IMR-90 (cell line): Measurements from ENCODE around the gene RAD18. TPM values are rescaled to one million over a fixed set of nuclear protein-coding genes. Genes with fewer than 3 reads are reported as not detected.

Experiments
- ATAC-seq: fragments of 200-7000 bp; cut with Tn5 transposase; 2 replicates; pipeline ENCODE4 v1.9.1; 2020; ENCODE audit warnings: low read depth, mild to moderate bottlenecking, moderate library complexity
- BruUV-seq: library from RNA; stranded (reverse); fragments of 400-500 nt; replicated peaks from 2 replicates; lab custom pipeline; 2021; lab: Mats Ljungman, UMichigan
- CTCF ChIA-PET: fragments of 300-600 bp; formaldehyde crosslinking; extraction: SDS; loops from one replicate; lab custom pipeline; 2021; ENCODE audit warnings: antibody characterized with exemption; lab: Yijun Ruan, JAX
- POLR2A ChIA-PET: fragments of 300-600 bp; sonication (Branson Sonifier 250); formaldehyde crosslinking; loops from one replicate; lab custom pipeline; 2022; ENCODE audit warnings: antibody characterized with exemption; ENCODE audit not compliant: unreplicated experiment; lab: Charles Lee
- DNase-seq: peaks from one replicate; pipeline ENCODE4 v3.0.0; 2013
- H2AFZ ChIP-seq: replicated peaks from 2 replicates; pipeline ENCODE3; 2013; ENCODE audit warnings: low read length, mild to moderate bottlenecking; ENCODE audit not compliant: poor library complexity
- H2AK5ac ChIP-seq: 2 replicates; pipeline ENCODE4 v1.6.1; 2013; ENCODE audit warnings: low read depth, low read length, inconsistent platforms
- H2AK9ac ChIP-seq: replicated peaks from 2 replicates; pipeline ENCODE3; 2013; ENCODE audit warnings: mild to moderate bottlenecking, low read depth, low read length, moderate library complexity; ENCODE audit not compliant: poor library complexity
- H2BK120ac ChIP-seq: 2 replicates; pipeline ENCODE4 v1.6.1; 2013; ENCODE audit warnings: low read depth, low read length, inconsistent platforms
- H2BK15ac ChIP-seq: 3 replicates; pipeline ENCODE4 v1.6.1; 2013; ENCODE audit warnings: low read depth, low read length, inconsistent platforms
- H2BK20ac ChIP-seq: 2 replicates; pipeline ENCODE4 v1.6.1; 2013; ENCODE audit warnings: low read depth, mild to moderate bottlenecking, inconsistent platforms, low read length, moderate library complexity
- H2BK5ac ChIP-seq: 2 replicates; pipeline ENCODE4 v1.6.1; 2013; ENCODE audit warnings: mild to moderate bottlenecking, low read depth, low read length, inconsistent platforms; ENCODE audit not compliant: poor library complexity, severe bottlenecking
- H3K14ac ChIP-seq: replicated peaks from 2 replicates; pipeline ENCODE4 v1.6.1; 2013; ENCODE audit warnings: low read depth, low read length, inconsistent platforms
- H3K18ac ChIP-seq: 2 replicates; pipeline ENCODE4 v1.6.1; 2013; ENCODE audit warnings: low read depth, low read length, control low read depth
- H3K23ac ChIP-seq: 2 replicates; pipeline ENCODE4 v1.6.1; 2013; ENCODE audit warnings: low read depth, low read length, inconsistent platforms
- H3K27ac ChIP-seq: 2 replicates; pipeline ENCODE4 v1.5.1; 2013; ENCODE audit warnings: mild to moderate bottlenecking, control low read depth, low read length; ENCODE audit not compliant: insufficient read depth
- H3K27me3 ChIP-seq: 2 replicates; pipeline ENCODE4 v1.6.1; 2013; ENCODE audit warnings: low read length; ENCODE audit not compliant: control insufficient read depth, insufficient read depth
- H3K36me3 ChIP-seq: 2 replicates; pipeline ENCODE4 v1.6.1; 2013; ENCODE audit warnings: low read length, mixed read lengths; ENCODE audit not compliant: control insufficient read depth, insufficient read depth
- H3K4ac ChIP-seq: 2 replicates; pipeline ENCODE4 v1.6.1; 2013; ENCODE audit warnings: low read depth, low read length, inconsistent platforms
- H3K4me1 ChIP-seq: 2 replicates; pipeline ENCODE4 v1.6.1; 2013; ENCODE audit warnings: low read length, mixed read lengths; ENCODE audit not compliant: control insufficient read depth, insufficient read depth
- H3K4me2 ChIP-seq: 2 replicates; pipeline ENCODE4 v1.6.1; 2013; ENCODE audit warnings: low read depth, mild to moderate bottlenecking, control low read depth, low read length, moderate library complexity
- H3K4me3 ChIP-seq: 2 replicates; pipeline ENCODE4 v1.5.1; 2013; ENCODE audit warnings: low read depth, mild to moderate bottlenecking, control low read depth, low read length, moderate library complexity; ENCODE audit not compliant: insufficient read depth
- H3K56ac ChIP-seq: 2 replicates; pipeline ENCODE4 v1.6.1; 2013; ENCODE audit warnings: low read length, inconsistent platforms; ENCODE audit not compliant: insufficient read depth; ENCODE audit errors: extremely low read depth
- H3K79me1 ChIP-seq, 2 experiments: 2 replicates each; pipeline ENCODE4 v1.6.1; 2013; ENCODE audit warnings: low read length in 2 of 2, inconsistent platforms in 1 of 2, low read depth in 1 of 2
- H3K9ac ChIP-seq: 2 replicates; pipeline ENCODE4 v1.6.1; 2013; ENCODE audit warnings: low read depth, low read length, control low read depth
- H3K9me1 ChIP-seq: 2 replicates; pipeline ENCODE4 v1.6.1; 2013; ENCODE audit warnings: low read length, inconsistent platforms; ENCODE audit not compliant: insufficient read depth
- H3K9me3 ChIP-seq: 2 replicates; pipeline ENCODE4 v1.6.1; 2013; ENCODE audit warnings: low read length; ENCODE audit not compliant: control insufficient read depth, insufficient read depth
- H4K20me1 ChIP-seq: 2 replicates; pipeline ENCODE4 v1.6.1; 2013; ENCODE audit warnings: low read length, inconsistent platforms; ENCODE audit not compliant: insufficient read depth
- H4K5ac ChIP-seq: 2 replicates; pipeline ENCODE4 v1.6.1; 2013; ENCODE audit warnings: mild to moderate bottlenecking, low read depth, low read length, control low read depth
- H4K8ac ChIP-seq, 2 experiments: 2 replicates each; pipeline ENCODE4 v1.6.1; 2013; ENCODE audit warnings: low read depth in 2 of 2, low read length in 2 of 2, control low read depth in 1 of 2, inconsistent platforms in 1 of 2
- H4K91ac ChIP-seq: 2 replicates; pipeline ENCODE4 v1.6.1; 2013; ENCODE audit warnings: low read depth, low read length, inconsistent platforms; ENCODE audit not compliant: insufficient read depth
- BHLHE40 ChIP-seq: fragments of 150-350 bp; IDR thresholded peaks from 2 replicates; pipeline ENCODE4 v1.6.1; 2016; ENCODE audit warnings: mild to moderate bottlenecking, low read depth, low read length
- CTCF ChIP-seq: conservative IDR thresholded peaks from 2 replicates; pipeline ENCODE4 v1.5.1; 2012; ENCODE audit warnings: mild to moderate bottlenecking, low read depth, low read length, improper control_type of control experiment
- FOS ChIP-seq: fragments of 150-350 bp; IDR thresholded peaks from 2 replicates; pipeline ENCODE4 v1.6.1; 2016; ENCODE audit warnings: low read depth, low read length
- MAFK ChIP-seq: IDR thresholded peaks from 2 replicates; pipeline ENCODE4 v1.6.1; 2012; ENCODE audit warnings: low read depth, low read length, improper control_type of control experiment
- MXI1 ChIP-seq: IDR thresholded peaks from 2 replicates; pipeline ENCODE4 v1.6.1; 2012; ENCODE audit warnings: low read depth, mild to moderate bottlenecking, low read length, moderate library complexity, borderline replicate concordance
- POLR2A ChIP-seq: IDR thresholded peaks from 2 replicates; pipeline ENCODE4 v1.6.1; 2012; ENCODE audit warnings: mild to moderate bottlenecking, low read depth, low read length
- RCOR1 ChIP-seq: IDR thresholded peaks from 2 replicates; pipeline ENCODE4 v1.6.1; 2012; ENCODE audit warnings: mild to moderate bottlenecking, low read length, improper control_type of control experiment; ENCODE audit not compliant: insufficient replicate concordance
- RFX5 ChIP-seq: IDR thresholded peaks from 2 replicates; pipeline ENCODE4 v1.8.0; 2012; ENCODE audit warnings: low read depth, mild to moderate bottlenecking, low read length, moderate library complexity
- SMC3 ChIP-seq: fragments of 150-350 bp; IDR thresholded peaks from 2 replicates; pipeline ENCODE4 v1.6.1; 2016; ENCODE audit warnings: low read depth, mild to moderate bottlenecking, antibody characterized with exemption, low read length, moderate library complexity
- WGBS, 2 experiments: methylation state at CpG; one replicate each; pipeline versions ENCODE4 v1.1.5 to v1.1.7; 2013; ENCODE audit warnings: missing lambda C conversion rate in 2 of 2; ENCODE audit not compliant: insufficient read length in 1 of 2; ENCODE audit errors: extremely low coverage in 2 of 2; 5-methylcytosine and 5-hydroxymethylcytosine counted together
- dilution Hi-C: fragments of 300-500 bp; cut with HindIII; formaldehyde crosslinking; loops from one replicate; pipeline ENCODE4 v1.14.3; 2018; ENCODE audit warnings: low sequenced_read_pairs; ENCODE audit not compliant: unreplicated experiment
- in situ Hi-C: fragments of 300-500 bp; cut with MboI; formaldehyde crosslinking; loops from 3 replicates; pipeline ENCODE4 v1.14.3; 2019; ENCODE audit warnings: low sequenced_read_pairs, inconsistent platforms, mixed read lengths
- intact Hi-C: fragments of 100-400 bp; cut with micrococcal nuclease; formaldehyde crosslinking; loops from 2 replicates; pipeline ENCODE4 v1.10.0; 2022
- polyA plus RNA-seq, 3 experiments: library from polyadenylated mRNA; depleted of rRNA; stranded (reverse); fragments of >200 nt; gene quantifications; 2 replicates each; pipeline ENCODE4 v1.2.3, GENCODE V29; 2012; ENCODE audit warnings: low replicate concordance in 1 of 3
- total RNA-seq: library from RNA; depleted of rRNA; stranded (reverse); fragments of >200 nt; gene quantifications from 2 replicates; pipeline ENCODE4 v1.2.3, GENCODE V29; 2012
- TF ChIP-seq, protein P1 (sequence below): fragments of 150-350 bp; IDR thresholded peaks from 2 replicates; pipeline ENCODE4 v1.6.1; 2017; ENCODE audit warnings: mild to moderate bottlenecking, antibody characterized with exemption, low read length, low read depth

The RAD18 gene
- total and polyA plus RNA-seq, 2 of the 4 experiments (the other 2 are of a cell fraction), result 8.2 to 17.2 TPM

GRCh38 chr3:8966150-8966819 lies 3.0 kb upstream of the RAD18 start:
- Histone ChIP-seq H4K5ac (no peak overlapping the region), H3K4me1 (peaks cover 5% of the 10 kb centered on the region), H2BK20ac (no peak overlapping the region), H2BK120ac (no peak overlapping the region), H3K18ac (no peak overlapping the region), H3K9me1 (no peaks in the 10 kb centered on the region), H2AFZ (no peak overlapping the region), H3K27ac (no peak overlapping the region), H4K91ac (no peak overlapping the region), H3K36me3 (no peaks in the 10 kb centered on the region), H3K4ac (no peak overlapping the region), H3K9me3 (no peaks in the 10 kb centered on the region), H2BK5ac (no peak overlapping the region), H4K8ac (no peak overlapping the region), H2BK15ac (no peak overlapping the region), H2AK9ac (no peak overlapping the region), H2AK5ac (no peak overlapping the region), H3K4me3 (no peak overlapping the region), H3K79me1 (peaks cover 10 to 15% of the 10 kb centered on the region in 2 experiments; a peak in 3 of 4 replicates), H3K14ac (no peak overlapping the region), H3K9ac (no peak overlapping the region), H3K27me3 (peaks cover 2% of the 10 kb centered on the region; the same call in 1 of the 2 replicates), H3K4me2 (no peak overlapping the region), H3K23ac (no peak overlapping the region), H4K20me1 (no peaks in the 10 kb centered on the region), H3K56ac (no peak overlapping the region)
- TF ChIP-seq RFX5, result no peak
- TF ChIP-seq SMC3, result no peak
- no peak for TF ChIP-seq MAFK
- TF ChIP-seq, protein P1, sequence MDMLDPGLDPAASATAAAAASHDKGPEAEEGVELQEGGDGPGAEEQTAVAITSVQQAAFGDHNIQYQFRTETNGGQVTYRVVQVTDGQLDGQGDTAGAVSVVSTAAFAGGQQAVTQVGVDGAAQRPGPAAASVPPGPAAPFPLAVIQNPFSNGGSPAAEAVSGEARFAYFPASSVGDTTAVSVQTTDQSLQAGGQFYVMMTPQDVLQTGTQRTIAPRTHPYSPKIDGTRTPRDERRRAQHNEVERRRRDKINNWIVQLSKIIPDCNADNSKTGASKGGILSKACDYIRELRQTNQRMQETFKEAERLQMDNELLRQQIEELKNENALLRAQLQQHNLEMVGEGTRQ, result no peak
- no peak for TF ChIP-seq FOS
- TF ChIP-seq CTCF, result no peak
- TF ChIP-seq POLR2A, result no peak
- no peak for TF ChIP-seq BHLHE40
- TF ChIP-seq RCOR1, result no peak
- TF ChIP-seq MXI1, result no peak
- in situ Hi-C loops (loop anchor here (10.0 kb wide), 1 partner anchor 191 kb away; no protein-coding TSS in a partner anchor), dilution Hi-C loops (no loop called here), intact Hi-C loops (loop anchor here (10.0 kb wide), 2 partner anchors 301 to 521 kb away; no protein-coding TSS in a partner anchor)
- no peak for ATAC-seq
- CTCF ChIA-PET, result interaction anchor here (0.8 to 1.6 kb wide), 2 partner anchors 28 to 197 kb away, joined by 3 to 7 read pairs; partner anchors contain the start of gene OXTR
- POLR2A ChIA-PET, result no interaction called here
- 43% methylated on average over 1 of the region's 2 CpGs; no CpG with 5 or more reads in 1 of the 2 experiments for WGBS, 2 experiments
- no peak for DNase-seq
- BruUV-seq, result no TSS peak
